HG03439 (cell line): ENCODE results near the gene CPZ.

ENCODE experiments used
- ATAC-seq: cut with Tn5 transposase; IDR thresholded peaks from one replicate; pipeline ENCODE4 v1.9.1; 2021; ENCODE audit warnings: mild to moderate bottlenecking, moderate library complexity; ENCODE audit not compliant: unreplicated experiment

CPZ gene

GRCh38 chr4:8592366-8593263 is at the start of gene CPZ:
CPZ (plus strand) TSS chr4:8592765; CDS start chr4:8592834, 69 bp downstream.
- no peak for ATAC-seq

GRCh38 chr4:8542776-8543525 is 49.6 kb upstream of the CPZ start:
- ATAC-seq, result no peak

GRCh38 chr4:8543623-8544022 is 48.9 kb upstream of the CPZ start:
- no peak for ATAC-seq

- ATAC-seq, result no peak
These were observed 48.3 kb upstream of the CPZ start for GRCh38 chr4:8544282-8544681.

GRCh38 chr4:8544741-8545438 is 47.7 kb upstream of the CPZ start:
- no peak for ATAC-seq

GRCh38 chr4:8545439-8545765 is 47.2 kb upstream of the CPZ start:
- ATAC-seq, result no peak

- ATAC-seq, result no peak
These were observed 45.8 kb upstream of the CPZ start for GRCh38 chr4:8546766-8547107.

- no peak for ATAC-seq
These were observed 45.3 kb upstream of the CPZ start for GRCh38 chr4:8547108-8547911.

- ATAC-seq, result no peak
These were observed 44.4 kb upstream of the CPZ start for GRCh38 chr4:8547912-8548730.

- ATAC-seq, result no peak
These were observed 43.7 kb upstream of the CPZ start for GRCh38 chr4:8548731-8549351.

- no peak for ATAC-seq
These were observed 43.1 kb upstream of the CPZ start for GRCh38 chr4:8549352-8549931.

- no peak for ATAC-seq
These were observed 41.9 kb upstream of the CPZ start for GRCh38 chr4:8550691-8551090.

- no peak for ATAC-seq
These were observed 40.5 kb upstream of the CPZ start for GRCh38 chr4:8552024-8552423.

- ATAC-seq, result no peak
These were observed 39.9 kb upstream of the CPZ start for GRCh38 chr4:8552581-8553205.

- ATAC-seq, result no peak
These were observed 39.3 kb upstream of the CPZ start for GRCh38 chr4:8553216-8553615.

- no peak for ATAC-seq
These were observed 38.6 kb upstream of the CPZ start for GRCh38 chr4:8553991-8554405.

GRCh38 chr4:8554555-8555100 is 37.9 kb upstream of the CPZ start:
- no peak for ATAC-seq

GRCh38 chr4:8555716-8556115 is 36.8 kb upstream of the CPZ start:
- no peak for ATAC-seq
